Stimulated activated memory B cell treated with anti-CD40 and anti-IgM and Interleukin-4, amounts not matched to agents 10 μg/mL and 1 μg/mL and 100 μg/mL, for 72 hours (primary cell): ENCODE results near the gene TTYH1.
"Not testable (repeated sequence)": the region's sequence is repeated elsewhere in the genome, so short reads cannot be mapped to it uniquely, and the experiment has no call there.

Experiments
- ATAC-seq: fragments of 150-1000 bp; cut with Tn5 transposase; 2 replicates; pipeline ENCODE4 v1.10.0; 2021
- H3K27ac Mint-ChIP-seq: one replicate; pipeline ENCODE4 v1.8.0; 2022; ENCODE audit warnings: mild to moderate bottlenecking, mixed read lengths
- H3K27me3 Mint-ChIP-seq: one replicate; pipeline ENCODE4 v1.8.0; 2022; ENCODE audit warnings: mixed read lengths
- H3K36me3 Mint-ChIP-seq: one replicate; pipeline ENCODE4 v1.8.0; 2022; ENCODE audit warnings: mixed read lengths
- H3K4me1 Mint-ChIP-seq: one replicate; pipeline ENCODE4 v1.8.0; 2022; ENCODE audit warnings: mixed read lengths
- H3K4me3 Mint-ChIP-seq: one replicate; pipeline ENCODE4 v1.8.0; 2022; ENCODE audit warnings: mild to moderate bottlenecking, moderate library complexity, mixed read lengths
- H3K9me3 Mint-ChIP-seq: one replicate; pipeline ENCODE4 v1.8.0; 2022; ENCODE audit warnings: mixed read lengths

The TTYH1 gene

DNA sequence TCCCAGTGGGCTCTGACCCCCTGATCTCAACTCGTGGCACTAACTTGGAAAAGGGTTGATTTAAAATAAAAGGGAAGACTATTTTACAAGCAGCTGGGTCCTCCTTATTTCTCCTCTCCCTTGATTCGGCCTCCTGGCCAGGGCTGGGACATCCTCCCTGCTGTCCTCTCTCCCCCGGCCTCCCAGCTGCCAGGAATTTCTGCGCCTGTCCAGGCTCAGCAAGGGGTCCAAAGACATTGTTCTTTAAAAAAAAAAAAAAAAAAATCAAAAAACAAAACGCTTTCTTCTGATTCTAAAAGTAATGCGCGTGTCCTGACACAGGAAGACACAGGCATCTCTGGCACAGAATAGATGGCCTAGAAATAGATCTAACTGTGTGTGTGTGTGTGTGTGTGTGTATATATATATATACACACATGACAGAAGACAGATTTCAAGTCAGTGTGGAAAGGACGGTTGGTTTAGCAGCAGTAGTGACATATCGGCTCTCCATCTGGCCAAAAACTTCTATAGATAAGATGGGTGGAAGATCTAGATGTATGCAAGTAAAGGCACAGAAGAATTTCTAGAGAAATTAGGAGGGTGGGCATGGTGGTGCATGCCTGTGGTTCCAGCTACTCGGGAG, 21.5 kb downstream of the TTYH1 start:
- H3K27ac Mint-ChIP-seq, result no peak overlapping the region
- no peak overlapping the region for H3K4me3 Mint-ChIP-seq
- peaks cover 34% of the 10 kb centered on the region for H3K4me1 Mint-ChIP-seq
- no peak for ATAC-seq
- peaks cover under 1% of the 10 kb centered on the region for H3K27me3 Mint-ChIP-seq
- peaks cover 9% of the 10 kb centered on the region for H3K36me3 Mint-ChIP-seq
- no peaks in the 10 kb centered on the region for H3K9me3 Mint-ChIP-seq

DNA sequence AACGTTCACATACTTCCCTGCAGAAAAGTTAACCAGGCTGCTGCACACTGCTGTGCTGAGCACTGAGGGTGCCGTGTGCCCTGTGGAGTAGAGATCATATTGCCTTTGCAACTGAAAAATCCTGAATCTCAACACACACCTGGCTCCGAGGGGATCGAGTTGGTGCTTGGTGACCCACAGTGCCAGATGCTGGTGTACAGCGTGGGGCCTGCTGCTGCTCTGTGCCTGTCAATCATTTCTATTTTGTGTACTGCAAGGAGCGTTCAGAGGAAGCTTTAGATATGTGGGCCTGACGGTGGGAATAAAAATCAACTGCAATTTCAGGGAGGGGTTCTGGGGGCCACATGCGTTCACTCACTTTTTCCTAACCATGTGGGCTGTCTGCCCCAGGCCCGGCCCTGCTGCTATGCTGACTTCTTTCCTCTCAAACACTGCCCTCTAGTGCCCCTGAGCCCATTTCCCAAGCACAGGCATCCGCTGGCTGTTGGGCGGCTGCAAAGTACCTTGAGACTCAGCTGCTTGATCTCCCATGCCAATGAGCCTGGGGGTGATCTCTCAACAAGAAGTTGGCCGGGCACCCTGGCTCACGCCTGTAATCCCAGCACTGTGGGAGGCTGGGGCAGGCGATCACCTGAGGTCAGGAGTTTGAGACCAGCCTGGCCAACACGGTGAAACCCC, 24.0 kb downstream of the TTYH1 start:
- H3K27me3 Mint-ChIP-seq, result no peaks in the 10 kb centered on the region
- no peak for ATAC-seq
- no peaks in the 10 kb centered on the region for H3K9me3 Mint-ChIP-seq
- H3K4me1 Mint-ChIP-seq, result peaks cover 27% of the 10 kb centered on the region
- H3K27ac Mint-ChIP-seq, result no peak overlapping the region
- peaks cover 30% of the 10 kb centered on the region for H3K36me3 Mint-ChIP-seq
- H3K4me3 Mint-ChIP-seq, result no peak overlapping the region

DNA sequence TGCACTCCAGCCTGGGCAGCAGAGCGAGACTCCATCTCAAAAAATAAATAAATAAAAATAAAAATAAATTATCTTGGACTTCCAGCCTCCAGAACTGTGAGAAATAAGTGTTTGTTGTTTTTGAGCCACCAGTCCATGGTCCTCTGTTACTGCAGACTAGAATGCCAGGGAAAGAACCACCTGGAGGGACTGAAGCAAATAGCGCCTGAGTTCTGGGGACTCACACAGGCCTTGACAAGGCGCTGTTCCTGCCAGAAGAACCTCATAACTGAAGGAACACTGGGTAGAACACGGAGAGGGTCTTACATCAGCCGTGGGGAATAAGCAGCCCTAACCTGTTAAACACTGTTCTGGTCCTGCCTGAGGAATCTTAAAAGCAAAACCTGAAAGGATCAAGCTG, 25.4 kb downstream of the TTYH1 start:
- Mint-ChIP-seq H3K4me3 (no peak overlapping the region), H3K9me3 (no peaks in the 10 kb centered on the region), H3K4me1 (peaks cover 18% of the 10 kb centered on the region), H3K27me3 (no peaks in the 10 kb centered on the region), H3K27ac (no peak overlapping the region), H3K36me3 (peaks cover 41% of the 10 kb centered on the region)
- ATAC-seq, result no peak

GRCh38 chr19:54444737-54445136, 29.5 kb downstream of the TTYH1 start:
- H3K27ac Mint-ChIP-seq, result no peak overlapping the region
- no peak overlapping the region for H3K4me3 Mint-ChIP-seq

GRCh38 chr19:54446349-54446748, 31.1 kb downstream of the TTYH1 start:
- H3K4me3 Mint-ChIP-seq, ATAC-seq, H3K9me3 Mint-ChIP-seq, H3K27ac Mint-ChIP-seq, H3K27me3 Mint-ChIP-seq: not testable (repeated sequence)
- H3K36me3 Mint-ChIP-seq, result peaks cover 55% of the 10 kb centered on the region
- H3K4me1 Mint-ChIP-seq, result peaks cover 37% of the 10 kb centered on the region

More at GRCh38 chr19:54444737-54445136, 29.5 kb downstream of the TTYH1 start:
- no peaks in the 10 kb centered on the region for H3K27me3 Mint-ChIP-seq
- H3K9me3 Mint-ChIP-seq, result no peaks in the 10 kb centered on the region
- no peak for ATAC-seq
- H3K36me3 Mint-ChIP-seq, result peaks cover 38% of the 10 kb centered on the region
- H3K4me1 Mint-ChIP-seq, result peaks cover 22% of the 10 kb centered on the region

- Mint-ChIP-seq H3K36me3 (peaks cover 53% of the 10 kb centered on the region), H3K27me3 (no peaks in the 10 kb centered on the region), H3K9me3 (no peaks in the 10 kb centered on the region), H3K4me1 (peaks cover 49% of the 10 kb centered on the region), H3K27ac (peak overlapping the region; percentile 99), H3K4me3 (peak overlapping the region; percentile 100)
- peak; percentile 31 for ATAC-seq
Measured at GRCh38 chr19:54448040-54448773, 32.9 kb downstream of the TTYH1 start.

DNA sequence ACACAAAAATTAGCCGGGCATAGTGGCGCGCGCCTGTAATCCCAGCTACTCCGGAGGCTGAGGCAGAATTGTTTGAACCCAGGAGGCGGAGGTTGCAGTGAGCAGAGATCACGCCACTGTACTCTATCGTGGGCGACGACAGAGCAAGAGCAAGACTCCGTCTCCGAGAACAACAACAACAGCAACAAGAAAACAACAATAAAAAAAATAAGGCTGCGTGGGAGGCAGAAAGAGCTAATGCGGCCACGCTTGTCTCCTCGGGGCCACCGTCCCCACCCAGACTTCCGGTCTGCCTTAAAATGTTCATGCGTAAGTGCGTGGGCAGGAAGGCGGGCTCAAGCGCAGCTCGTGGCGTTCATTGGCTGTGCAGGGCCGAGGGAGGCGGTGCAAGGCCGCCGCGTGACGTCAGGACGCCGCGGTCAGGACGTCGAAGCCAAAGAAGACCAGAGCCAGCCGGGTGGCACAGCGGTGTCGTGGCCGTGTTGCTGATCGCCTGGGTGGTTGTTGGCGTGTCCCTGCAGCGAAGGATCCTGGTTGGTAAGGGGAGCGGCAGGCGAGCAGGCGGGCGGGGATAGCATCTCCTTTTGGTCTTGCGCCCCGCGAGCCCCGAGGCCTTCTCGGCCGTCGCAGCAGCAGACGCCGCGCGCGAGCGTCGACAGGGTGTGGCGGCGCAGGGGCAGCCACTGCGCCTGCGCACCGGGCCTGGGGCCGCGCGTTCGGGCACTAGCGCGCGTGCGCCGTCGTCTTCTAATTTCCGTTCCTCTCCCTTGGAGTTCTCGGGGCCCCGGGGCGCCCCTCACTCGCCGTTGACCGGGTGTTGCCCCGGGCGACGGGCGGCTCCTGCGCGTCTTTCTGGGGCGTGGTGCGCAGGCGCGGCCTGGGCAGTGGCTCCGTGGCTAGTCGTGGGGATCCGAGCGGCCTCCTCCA, 33.8 kb downstream of the TTYH1 start, which contains the start of gene LENG8:
Gene LENG8, plus strand, starts transcription at position 426 of the 927 bp plus-strand sequence. CDS start 2,146 bp downstream, outside the sequence.
- peaks cover 58% of the 10 kb centered on the region for H3K36me3 Mint-ChIP-seq
- no peaks in the 10 kb centered on the region for H3K27me3 Mint-ChIP-seq
- ATAC-seq, result peak; percentile 98
- H3K4me3 Mint-ChIP-seq, result peak within 1 kb of the TSS; percentile 100
- peak within 1 kb of the TSS; percentile 99 for H3K27ac Mint-ChIP-seq
- H3K4me1 Mint-ChIP-seq, result peaks cover 53% of the 10 kb centered on the region
- no peaks in the 10 kb centered on the region for H3K9me3 Mint-ChIP-seq

GRCh38 chr19:54449701-54450069, 34.4 kb downstream of the TTYH1 start:
- Mint-ChIP-seq H3K4me3 (peak overlapping the region; percentile 100), H3K27ac (peak overlapping the region; percentile 99), H3K9me3 (no peaks in the 10 kb centered on the region), H3K36me3 (peaks cover 59% of the 10 kb centered on the region), H3K27me3 (no peaks in the 10 kb centered on the region), H3K4me1 (peaks cover 53% of the 10 kb centered on the region)
- no peak for ATAC-seq

DNA sequence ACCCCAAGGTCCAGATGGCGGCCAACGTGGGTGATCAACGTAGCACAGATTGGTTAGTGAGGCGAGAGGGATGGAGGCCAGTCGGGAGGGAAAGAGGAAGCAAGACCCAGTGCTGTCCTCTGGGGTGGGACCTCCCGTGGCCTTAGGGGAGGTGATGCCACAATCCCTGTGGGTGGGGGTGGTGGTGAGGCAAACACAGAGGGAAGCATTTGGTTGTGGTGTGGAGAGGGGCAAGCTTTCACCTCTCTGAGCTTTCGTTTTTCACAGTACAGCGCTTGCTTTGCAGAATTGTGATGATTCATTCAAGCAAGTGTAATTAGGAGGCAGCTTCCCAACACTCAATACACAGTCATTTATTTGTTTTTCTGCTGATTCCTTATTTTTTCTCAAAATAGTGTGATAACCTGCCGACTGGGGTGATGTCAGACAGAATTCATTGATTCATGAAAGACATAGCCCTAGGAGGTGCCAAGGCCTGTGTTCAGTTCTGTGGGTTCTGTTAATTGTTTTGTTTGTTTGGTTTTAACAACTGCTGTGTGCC, 36.1 kb downstream of the TTYH1 start:
- peak overlapping the region; percentile 100 for H3K4me3 Mint-ChIP-seq
- H3K27me3 Mint-ChIP-seq, result no peaks in the 10 kb centered on the region
- no peaks in the 10 kb centered on the region for H3K9me3 Mint-ChIP-seq
- H3K36me3 Mint-ChIP-seq, result peaks cover 64% of the 10 kb centered on the region
- ATAC-seq, result no peak
- H3K4me1 Mint-ChIP-seq, result peaks cover 53% of the 10 kb centered on the region
- H3K27ac Mint-ChIP-seq, result peak overlapping the region; percentile 99

- Mint-ChIP-seq H3K27me3 (no peaks in the 10 kb centered on the region), H3K4me1 (peaks cover 49% of the 10 kb centered on the region)
Measured at GRCh38 chr19:54451997-54452396, 36.7 kb downstream of the TTYH1 start.

GRCh38 chr19:54452626-54453025, 37.4 kb downstream of the TTYH1 start:
- Mint-ChIP-seq H3K9me3 (no peaks in the 10 kb centered on the region), H3K27me3 (no peaks in the 10 kb centered on the region), H3K36me3 (peaks cover 72% of the 10 kb centered on the region), H3K4me3 (no peak overlapping the region), H3K4me1 (peaks cover 43% of the 10 kb centered on the region), H3K27ac (no peak overlapping the region)
- ATAC-seq, result no peak

More at GRCh38 chr19:54451997-54452396, 36.7 kb downstream of the TTYH1 start:
- Mint-ChIP-seq H3K27ac (no peak overlapping the region), H3K36me3 (peaks cover 66% of the 10 kb centered on the region), H3K4me3 (no peak overlapping the region), H3K9me3 (no peaks in the 10 kb centered on the region)
- ATAC-seq, result no peak

GRCh38 chr19:54453921-54454780, 38.9 kb downstream of the TTYH1 start:
- Mint-ChIP-seq H3K36me3 (peaks cover 82% of the 10 kb centered on the region), H3K4me1 (peaks cover 45% of the 10 kb centered on the region), H3K27me3 (no peaks in the 10 kb centered on the region), H3K9me3 (no peaks in the 10 kb centered on the region), H3K4me3 (no peak overlapping the region), H3K27ac (no peak overlapping the region)
- ATAC-seq, result no peak

DNA sequence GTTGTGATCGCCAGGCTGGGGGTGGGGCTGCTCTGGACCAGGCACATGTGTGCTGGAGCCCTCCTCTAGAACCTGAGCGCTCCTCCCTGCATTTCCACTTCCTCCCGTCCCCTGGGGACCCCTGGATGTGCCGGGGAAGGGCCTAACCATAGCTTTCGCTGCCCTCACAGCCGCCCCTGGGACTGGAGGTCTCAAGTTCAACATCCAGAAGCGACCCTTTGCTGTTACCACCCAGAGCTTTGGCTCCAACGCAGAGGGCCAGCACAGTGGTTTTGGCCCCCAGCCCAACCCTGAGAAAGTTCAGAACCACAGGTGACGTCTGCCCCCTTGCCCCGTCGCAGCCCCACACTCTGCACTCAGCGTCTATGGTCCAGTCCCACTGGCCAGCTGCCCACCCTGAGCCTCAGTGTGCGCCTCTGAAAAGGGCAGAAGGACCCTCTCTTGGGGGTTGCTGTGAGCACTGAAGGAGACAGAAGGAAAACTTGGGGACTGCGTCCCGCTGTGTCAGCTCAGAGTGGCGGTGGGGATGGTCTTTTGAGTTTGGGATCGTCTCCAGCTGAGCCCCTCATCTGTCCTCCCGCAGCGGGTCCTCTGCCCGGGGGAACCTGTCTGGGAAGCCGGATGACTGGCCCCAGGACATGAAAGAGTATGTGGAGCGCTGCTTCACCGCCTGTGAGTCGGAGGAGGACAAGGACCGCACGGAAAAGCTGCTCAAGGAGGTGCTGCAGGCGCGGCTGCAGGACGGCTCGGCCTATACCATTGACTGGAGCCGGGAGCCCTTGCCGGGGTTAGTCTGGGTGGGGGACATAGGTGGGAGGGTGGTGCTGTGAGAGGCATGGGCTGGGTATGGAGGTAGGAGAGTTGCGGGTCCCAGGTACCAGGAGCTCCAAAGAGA, 39.8 kb downstream of the TTYH1 start:
- no peaks in the 10 kb centered on the region for H3K9me3 Mint-ChIP-seq
- peaks cover 48% of the 10 kb centered on the region for H3K4me1 Mint-ChIP-seq
- no peak overlapping the region for H3K4me3 Mint-ChIP-seq

More for the DNA sequence above, 39.8 kb downstream of the TTYH1 start:
- Mint-ChIP-seq H3K27ac (no peak overlapping the region), H3K27me3 (no peaks in the 10 kb centered on the region), H3K36me3 (peaks cover 83% of the 10 kb centered on the region)
- no peak for ATAC-seq
